ENCODE results near the gene LRFN4. TPM values are rescaled to one million over a fixed set of nuclear protein-coding genes. Genes with fewer than 3 reads are reported as not detected.

Gene LRFN4
- total and polyA plus RNA-seq, 10 of the 15 experiments (the other 5 are each of a cell fraction or from before 2014, with no cell fraction given), result 0.03 to 43.8 (median 4.9) TPM

GRCh38 chr11:66855574-66856495, 1.0 kb upstream of the LRFN4 start (continued):
- TF ChIP-seq, protein P1, sequence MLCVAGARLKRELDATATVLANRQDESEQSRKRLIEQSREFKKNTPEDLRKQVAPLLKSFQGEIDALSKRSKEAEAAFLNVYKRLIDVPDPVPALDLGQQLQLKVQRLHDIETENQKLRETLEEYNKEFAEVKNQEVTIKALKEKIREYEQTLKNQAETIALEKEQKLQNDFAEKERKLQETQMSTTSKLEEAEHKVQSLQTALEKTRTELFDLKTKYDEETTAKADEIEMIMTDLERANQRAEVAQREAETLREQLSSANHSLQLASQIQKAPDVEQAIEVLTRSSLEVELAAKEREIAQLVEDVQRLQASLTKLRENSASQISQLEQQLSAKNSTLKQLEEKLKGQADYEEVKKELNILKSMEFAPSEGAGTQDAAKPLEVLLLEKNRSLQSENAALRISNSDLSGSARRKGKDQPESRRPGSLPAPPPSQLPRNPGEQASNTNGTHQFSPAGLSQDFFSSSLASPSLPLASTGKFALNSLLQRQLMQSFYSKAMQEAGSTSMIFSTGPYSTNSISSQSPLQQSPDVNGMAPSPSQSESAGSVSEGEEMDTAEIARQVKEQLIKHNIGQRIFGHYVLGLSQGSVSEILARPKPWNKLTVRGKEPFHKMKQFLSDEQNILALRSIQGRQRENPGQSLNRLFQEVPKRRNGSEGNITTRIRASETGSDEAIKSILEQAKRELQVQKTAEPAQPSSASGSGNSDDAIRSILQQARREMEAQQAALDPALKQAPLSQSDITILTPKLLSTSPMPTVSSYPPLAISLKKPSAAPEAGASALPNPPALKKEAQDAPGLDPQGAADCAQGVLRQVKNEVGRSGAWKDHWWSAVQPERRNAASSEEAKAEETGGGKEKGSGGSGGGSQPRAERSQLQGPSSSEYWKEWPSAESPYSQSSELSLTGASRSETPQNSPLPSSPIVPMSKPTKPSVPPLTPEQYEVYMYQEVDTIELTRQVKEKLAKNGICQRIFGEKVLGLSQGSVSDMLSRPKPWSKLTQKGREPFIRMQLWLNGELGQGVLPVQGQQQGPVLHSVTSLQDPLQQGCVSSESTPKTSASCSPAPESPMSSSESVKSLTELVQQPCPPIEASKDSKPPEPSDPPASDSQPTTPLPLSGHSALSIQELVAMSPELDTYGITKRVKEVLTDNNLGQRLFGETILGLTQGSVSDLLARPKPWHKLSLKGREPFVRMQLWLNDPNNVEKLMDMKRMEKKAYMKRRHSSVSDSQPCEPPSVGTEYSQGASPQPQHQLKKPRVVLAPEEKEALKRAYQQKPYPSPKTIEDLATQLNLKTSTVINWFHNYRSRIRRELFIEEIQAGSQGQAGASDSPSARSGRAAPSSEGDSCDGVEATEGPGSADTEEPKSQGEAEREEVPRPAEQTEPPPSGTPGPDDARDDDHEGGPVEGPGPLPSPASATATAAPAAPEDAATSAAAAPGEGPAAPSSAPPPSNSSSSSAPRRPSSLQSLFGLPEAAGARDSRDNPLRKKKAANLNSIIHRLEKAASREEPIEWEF (IDR thresholded peaks at IDR 0.05; ENCODE audit: insufficient replicate concordance, low read depth, low read length), result no peak
- TF ChIP-seq NRF1 (conservative IDR thresholded peaks at IDR 0.05; ENCODE audit: low read depth, low read length), result peak; percentile 27; the same call in 1 of the 2 replicates
- peak; percentile 64 for TF ChIP-seq HDGF (IDR thresholded peaks at IDR 0.05)
- 0 out of 2 replicates have a peak, but pooled peaks have one; percentile 37 for TF ChIP-seq LARP7 (IDR thresholded peaks at IDR 0.05)
- peak; percentile 71 for TF ChIP-seq EED (IDR thresholded peaks at IDR 0.05; ENCODE audit: low read depth)
- TF ChIP-seq PKNOX1 (IDR thresholded peaks at IDR 0.05), result no peak
- no peak for TF ChIP-seq RUNX3 (IDR thresholded peaks at IDR 0.05; ENCODE audit: low read length)
- TF ChIP-seq POLR2A (IDR thresholded peaks at IDR 0.05; ENCODE audit: low read depth, low read length), result peak; percentile 96
- TF ChIP-seq, protein P2, sequence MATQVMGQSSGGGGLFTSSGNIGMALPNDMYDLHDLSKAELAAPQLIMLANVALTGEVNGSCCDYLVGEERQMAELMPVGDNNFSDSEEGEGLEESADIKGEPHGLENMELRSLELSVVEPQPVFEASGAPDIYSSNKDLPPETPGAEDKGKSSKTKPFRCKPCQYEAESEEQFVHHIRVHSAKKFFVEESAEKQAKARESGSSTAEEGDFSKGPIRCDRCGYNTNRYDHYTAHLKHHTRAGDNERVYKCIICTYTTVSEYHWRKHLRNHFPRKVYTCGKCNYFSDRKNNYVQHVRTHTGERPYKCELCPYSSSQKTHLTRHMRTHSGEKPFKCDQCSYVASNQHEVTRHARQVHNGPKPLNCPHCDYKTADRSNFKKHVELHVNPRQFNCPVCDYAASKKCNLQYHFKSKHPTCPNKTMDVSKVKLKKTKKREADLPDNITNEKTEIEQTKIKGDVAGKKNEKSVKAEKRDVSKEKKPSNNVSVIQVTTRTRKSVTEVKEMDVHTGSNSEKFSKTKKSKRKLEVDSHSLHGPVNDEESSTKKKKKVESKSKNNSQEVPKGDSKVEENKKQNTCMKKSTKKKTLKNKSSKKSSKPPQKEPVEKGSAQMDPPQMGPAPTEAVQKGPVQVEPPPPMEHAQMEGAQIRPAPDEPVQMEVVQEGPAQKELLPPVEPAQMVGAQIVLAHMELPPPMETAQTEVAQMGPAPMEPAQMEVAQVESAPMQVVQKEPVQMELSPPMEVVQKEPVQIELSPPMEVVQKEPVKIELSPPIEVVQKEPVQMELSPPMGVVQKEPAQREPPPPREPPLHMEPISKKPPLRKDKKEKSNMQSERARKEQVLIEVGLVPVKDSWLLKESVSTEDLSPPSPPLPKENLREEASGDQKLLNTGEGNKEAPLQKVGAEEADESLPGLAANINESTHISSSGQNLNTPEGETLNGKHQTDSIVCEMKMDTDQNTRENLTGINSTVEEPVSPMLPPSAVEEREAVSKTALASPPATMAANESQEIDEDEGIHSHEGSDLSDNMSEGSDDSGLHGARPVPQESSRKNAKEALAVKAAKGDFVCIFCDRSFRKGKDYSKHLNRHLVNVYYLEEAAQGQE (IDR thresholded peaks at IDR 0.05; ENCODE audit: low read depth, low read length), result no peak
- TF ChIP-seq GATAD2B (conservative IDR thresholded peaks at IDR 0.05; ENCODE audit: low read depth), result peak; percentile 23; the same call in 1 of the 2 replicates
- no peak for TF ChIP-seq CHD4 (IDR thresholded peaks at IDR 0.05)
- TF ChIP-seq CHD2 (IDR thresholded peaks at IDR 0.05; ENCODE audit: borderline replicate concordance, low read depth, low read length), result 0 out of 2 replicates have a peak, but pooled peaks have one; percentile 17
- TF ChIP-seq ZNF687 (IDR thresholded peaks at IDR 0.05), result peak; percentile 62; the same call in 1 of the 2 replicates
- peak; percentile 87 to 88 for TF ChIP-seq IKZF2 (IDR thresholded peaks at IDR 0.05)
- TF ChIP-seq IKZF1 (conservative IDR thresholded peaks at IDR 0.05), result peak; percentile 92
